HG02943 (cell line): ENCODE measurements around the gene VSIG10L2.

Experiments
- ATAC-seq: cut with Tn5 transposase; IDR thresholded peaks from one replicate; pipeline ENCODE4 v1.9.1; 2021; ENCODE audit warnings: mild to moderate bottlenecking, low read depth, moderate library complexity; ENCODE audit not compliant: unreplicated experiment

The VSIG10L2 gene

GRCh38 chr11:125945011-125945796 lies 640 bp upstream of the VSIG10L2 start:
- ATAC-seq = no peak

- no peak for ATAC-seq
Measured at GRCh38 chr11:125946712-125947418, 1.0 kb downstream of the VSIG10L2 start.

- ATAC-seq = no peak
Measured at GRCh38 chr11:125947419-125948277, 1.8 kb downstream of the VSIG10L2 start.

GRCh38 chr11:125948278-125949051 lies 2.6 kb downstream of the VSIG10L2 start:
- ATAC-seq = no peak

- ATAC-seq = no peak
Measured at GRCh38 chr11:125949271-125950177, 3.7 kb downstream of the VSIG10L2 start.

- ATAC-seq = no peak
Measured at GRCh38 chr11:125950178-125950490, 4.3 kb downstream of the VSIG10L2 start.

GRCh38 chr11:125950696-125951651 lies 5.1 kb downstream of the VSIG10L2 start:
- no peak for ATAC-seq

- no peak for ATAC-seq
Measured at GRCh38 chr11:125951731-125952130, 5.9 kb downstream of the VSIG10L2 start.

- no peak for ATAC-seq
Measured at GRCh38 chr11:125952559-125952958, 6.7 kb downstream of the VSIG10L2 start.

- no peak for ATAC-seq
Measured at GRCh38 chr11:125952973-125953372, 7.1 kb downstream of the VSIG10L2 start.

GRCh38 chr11:125953401-125953935 lies 7.6 kb downstream of the VSIG10L2 start:
- ATAC-seq = no peak

- no peak for ATAC-seq
Measured at GRCh38 chr11:125954123-125954944, 8.5 kb downstream of the VSIG10L2 start.

- ATAC-seq = no peak
Measured at GRCh38 chr11:125954945-125955640, 9.2 kb downstream of the VSIG10L2 start.

- no peak for ATAC-seq
Measured at GRCh38 chr11:125955856-125956255, 10.0 kb downstream of the VSIG10L2 start.

- ATAC-seq = no peak
Measured at GRCh38 chr11:125956391-125957134, 10.7 kb downstream of the VSIG10L2 start.
